Right ventricle myocardium superior (tissue), 1 donor: ENCODE data around the gene DCAF4. TPM values are rescaled to one million over a fixed set of nuclear protein-coding genes. Genes with fewer than 3 reads are reported as not detected.
"Not testable (repeated sequence)": the region's sequence is repeated elsewhere in the genome, so short reads cannot be mapped to it uniquely, and the experiment has no call there.

Source experiments
- ATAC-seq: fragments of 200-7000 bp; cut with Tn5 transposase; one replicate; pipeline ENCODE4 v1.9.1; 2020; ENCODE audit warnings: mild to moderate bottlenecking; ENCODE audit not compliant: poor library complexity
- DNase-seq: peaks from one replicate; pipeline ENCODE4 v3.0.0-alpha.2; 2020
- intact Hi-C: fragments of 100-400 bp; cut with DNase I; formaldehyde crosslinking; loops from one replicate; pipeline ENCODE4 v1.11.2; 2022
- total RNA-seq: library from RNA; stranded (reverse); fragmentation: NEBNext Ultra II Directional; extraction: Animal tissue kit (Norgen Biotek cat#: 25700); gene quantifications from one replicate; pipeline ENCODE4 v1.2.1, GENCODE V29; 2021
- donor health status: DM: no; HTN: yes; CAD: no; lungs with severe emphysema.

The DCAF4 gene
- total RNA-seq, 1 donor from 2014 or later, result 5.5 TPM

GRCh38 chr14:72999316-72999715 lies 73.1 kb downstream of the DCAF4 start:
- no peak for ATAC-seq
- no peak for DNase-seq
- intact Hi-C loops, result no loop called here

GRCh38 chr14:73000073-73000472 lies 73.8 kb downstream of the DCAF4 start:
- ATAC-seq, result no peak
- no peak for DNase-seq
- intact Hi-C loops, result no loop called here

- no peak for DNase-seq
- intact Hi-C loops, result no loop called here
- ATAC-seq, result peak; percentile 68
Measured at GRCh38 chr14:73003681-73004080, 77.4 kb downstream of the DCAF4 start.

GRCh38 chr14:73004641-73005040 lies 78.4 kb downstream of the DCAF4 start:
- ATAC-seq, DNase-seq, intact Hi-C loops: not testable (repeated sequence)

GRCh38 chr14:73007835-73008234 lies 81.6 kb downstream of the DCAF4 start:
- no peak for ATAC-seq
- DNase-seq, result no peak
- intact Hi-C loops, result no loop called here

GRCh38 chr14:73008501-73008900 lies 82.2 kb downstream of the DCAF4 start:
- no peak for DNase-seq
- intact Hi-C loops, result no loop called here
- ATAC-seq, result no peak

Other genes with a start within 250 kb of the DCAF4 start
- gene DPF3, start 32.4 kb upstream of the DCAF4 start, total RNA-seq, result 25.0 TPM
- 12.9 TPM for gene ZFYVE1, start 100.6 kb downstream of the DCAF4 start, total RNA-seq
- gene RBM25, start 132.1 kb downstream of the DCAF4 start, total RNA-seq, result 29.3 TPM
- 21.5 TPM for gene PSEN1, start 210.0 kb downstream of the DCAF4 start, total RNA-seq